ENCODE measurements around the gene FRMD5.

The FRMD5 gene

GRCh38 chr15:44153352-44153751 lies 41.7 kb downstream of the FRMD5 start:
- in situ Hi-C loops (cut with MboI; ENCODE audit: low pct_unique_long_range_greater_than_20kb, low sequenced_read_pairs, unreplicated experiment): no loop called here
- TF ChIP-seq, protein P1, sequence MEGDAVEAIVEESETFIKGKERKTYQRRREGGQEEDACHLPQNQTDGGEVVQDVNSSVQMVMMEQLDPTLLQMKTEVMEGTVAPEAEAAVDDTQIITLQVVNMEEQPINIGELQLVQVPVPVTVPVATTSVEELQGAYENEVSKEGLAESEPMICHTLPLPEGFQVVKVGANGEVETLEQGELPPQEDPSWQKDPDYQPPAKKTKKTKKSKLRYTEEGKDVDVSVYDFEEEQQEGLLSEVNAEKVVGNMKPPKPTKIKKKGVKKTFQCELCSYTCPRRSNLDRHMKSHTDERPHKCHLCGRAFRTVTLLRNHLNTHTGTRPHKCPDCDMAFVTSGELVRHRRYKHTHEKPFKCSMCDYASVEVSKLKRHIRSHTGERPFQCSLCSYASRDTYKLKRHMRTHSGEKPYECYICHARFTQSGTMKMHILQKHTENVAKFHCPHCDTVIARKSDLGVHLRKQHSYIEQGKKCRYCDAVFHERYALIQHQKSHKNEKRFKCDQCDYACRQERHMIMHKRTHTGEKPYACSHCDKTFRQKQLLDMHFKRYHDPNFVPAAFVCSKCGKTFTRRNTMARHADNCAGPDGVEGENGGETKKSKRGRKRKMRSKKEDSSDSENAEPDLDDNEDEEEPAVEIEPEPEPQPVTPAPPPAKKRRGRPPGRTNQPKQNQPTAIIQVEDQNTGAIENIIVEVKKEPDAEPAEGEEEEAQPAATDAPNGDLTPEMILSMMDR (IDR thresholded peaks at IDR 0.05; ENCODE audit: extremely low read depth, insufficient read depth, missing control alignments): no peak
- no peak for DNase-seq (ENCODE audit: low spot score)

GRCh38 chr15:44149224-44149623 lies 45.8 kb downstream of the FRMD5 start:
- in situ Hi-C loops (cut with MboI; ENCODE audit: low pct_unique_long_range_greater_than_20kb, low sequenced_read_pairs, unreplicated experiment): no loop called here
- TF ChIP-seq, protein P1 (IDR thresholded peaks at IDR 0.05; ENCODE audit: extremely low read depth, insufficient read depth, missing control alignments): no peak

DNA sequence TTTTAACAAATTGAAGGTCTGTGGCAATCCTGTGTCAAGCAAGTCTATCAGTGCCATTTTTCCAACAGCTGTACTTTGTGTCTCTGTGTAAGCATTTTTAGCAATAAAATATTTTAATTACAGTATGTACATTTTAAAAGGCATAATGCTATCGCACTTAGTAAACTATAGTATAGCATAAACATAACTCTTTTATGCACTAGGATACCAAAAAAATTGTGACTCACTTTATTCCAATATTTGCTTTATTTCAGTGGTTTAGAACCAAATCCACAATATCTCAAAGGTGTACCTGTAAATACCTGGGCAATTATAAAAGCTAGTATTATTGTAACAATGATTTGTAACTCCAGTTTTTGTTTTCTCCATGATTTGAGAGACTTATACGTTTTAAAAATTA lies 46.5 kb downstream of the FRMD5 start:
- in situ Hi-C loops (cut with MboI; ENCODE audit: low pct_unique_long_range_greater_than_20kb, low sequenced_read_pairs, unreplicated experiment): no loop called here
- DNase-seq (ENCODE audit: low spot score): no peak
- TF ChIP-seq, protein P1 (IDR thresholded peaks at IDR 0.05; ENCODE audit: extremely low read depth, insufficient read depth, missing control alignments): no peak

More at GRCh38 chr15:44149224-44149623, 45.8 kb downstream of the FRMD5 start:
- no peak for DNase-seq (ENCODE audit: low spot score)

GRCh38 chr15:44147636-44148035 lies 47.4 kb downstream of the FRMD5 start:
- DNase-seq (ENCODE audit: low spot score): no peak
- TF ChIP-seq, protein P1 (IDR thresholded peaks at IDR 0.05; ENCODE audit: extremely low read depth, insufficient read depth, missing control alignments): no peak
- in situ Hi-C loops (cut with MboI; ENCODE audit: low pct_unique_long_range_greater_than_20kb, low sequenced_read_pairs, unreplicated experiment): no loop called here

GRCh38 chr15:44145495-44145894 lies 49.6 kb downstream of the FRMD5 start:
- no peak for DNase-seq (ENCODE audit: low spot score)
- in situ Hi-C loops (cut with MboI; ENCODE audit: low pct_unique_long_range_greater_than_20kb, low sequenced_read_pairs, unreplicated experiment): no loop called here
- TF ChIP-seq, protein P1 (IDR thresholded peaks at IDR 0.05; ENCODE audit: extremely low read depth, insufficient read depth, missing control alignments): no peak

GRCh38 chr15:44144992-44145391 lies 50.1 kb downstream of the FRMD5 start:
- in situ Hi-C loops (cut with MboI; ENCODE audit: low pct_unique_long_range_greater_than_20kb, low sequenced_read_pairs, unreplicated experiment): no loop called here
- DNase-seq (ENCODE audit: low spot score): no peak
- TF ChIP-seq, protein P1 (IDR thresholded peaks at IDR 0.05; ENCODE audit: extremely low read depth, insufficient read depth, missing control alignments): no peak

GRCh38 chr15:44144184-44144583 lies 50.9 kb downstream of the FRMD5 start:
- in situ Hi-C loops (cut with MboI; ENCODE audit: low pct_unique_long_range_greater_than_20kb, low sequenced_read_pairs, unreplicated experiment): no loop called here
- TF ChIP-seq, protein P1 (IDR thresholded peaks at IDR 0.05; ENCODE audit: extremely low read depth, insufficient read depth, missing control alignments): no peak
- DNase-seq (ENCODE audit: low spot score): no peak
